Osteoblast (primary cell): ENCODE measurements around the gene GRIN3B. TPM values are rescaled to one million over a fixed set of nuclear protein-coding genes. Genes with fewer than 3 reads are reported as not detected.

Experiments
- DNase-seq: peaks from one replicate; pipeline ENCODE4 v3.0.0; 2011; ENCODE audit warnings: low spot score, mixed read lengths; ENCODE audit not compliant: insufficient read length; ENCODE audit errors: missing footprints
- H2AFZ ChIP-seq: 2 replicates; pipeline ENCODE4 v1.6.0; 2011; ENCODE audit warnings: mild to moderate bottlenecking, low read length
- H3K27ac ChIP-seq: 2 replicates; pipeline ENCODE4 v1.5.1; 2011; ENCODE audit warnings: mild to moderate bottlenecking, low read depth, low read length, moderate library complexity
- H3K27me3 ChIP-seq: 2 replicates; pipeline ENCODE4 v1.6.0; 2012; ENCODE audit warnings: mild to moderate bottlenecking, control low read depth, inconsistent platforms, low read length, moderate library complexity; ENCODE audit not compliant: insufficient read depth
- H3K36me3 ChIP-seq: 2 replicates; pipeline ENCODE4 v1.5.1; 2011; ENCODE audit warnings: mild to moderate bottlenecking, low read length, control low read depth, moderate library complexity; ENCODE audit not compliant: insufficient read depth
- H3K4me1 ChIP-seq: 2 replicates; pipeline ENCODE4 v1.5.1; 2011; ENCODE audit warnings: mild to moderate bottlenecking, low read length, control low read depth, moderate library complexity; ENCODE audit not compliant: insufficient read depth
- H3K4me2 ChIP-seq: 2 replicates; pipeline ENCODE4 v1.6.0; 2011; ENCODE audit warnings: mild to moderate bottlenecking, low read length; ENCODE audit not compliant: insufficient read depth
- H3K4me3 ChIP-seq: fragments of 200-600 bp; sonication (generic); 3 replicates; pipeline ENCODE4 v1.5.1; 2012; ENCODE audit warnings: mild to moderate bottlenecking, low read length, inconsistent platforms; ENCODE audit not compliant: insufficient read depth
- H3K79me2 ChIP-seq: 2 replicates; pipeline ENCODE4 v1.6.0; 2012; ENCODE audit warnings: mild to moderate bottlenecking, low read length, control low read depth, inconsistent platforms; ENCODE audit not compliant: insufficient read depth
- H3K9me3 ChIP-seq: 2 replicates; pipeline ENCODE4 v1.5.1; 2011; ENCODE audit warnings: low read depth, low read length, control low read depth
- H4K20me1 ChIP-seq: 2 replicates; pipeline ENCODE4 v1.6.0; 2012; ENCODE audit warnings: mild to moderate bottlenecking, low read length, control low read depth; ENCODE audit not compliant: insufficient read depth
- CTCF ChIP-seq: IDR thresholded peaks from 2 replicates; pipeline ENCODE4 v1.5.1; 2011; ENCODE audit warnings: mild to moderate bottlenecking, low read depth, low read length, moderate library complexity; ENCODE audit errors: extremely low read depth
- total RNA-seq: library from RNA; depleted of rRNA; stranded (reverse); fragments of >200 nt; gene quantifications from 2 replicates; pipeline ENCODE4 v1.2.3, GENCODE V29; 2012

The GRIN3B gene
- total RNA-seq, 1 donor: not detected

GRCh38 chr19:1045247-1045603 is 45.0 kb downstream of the GRIN3B start:
- Histone ChIP-seq H3K27ac (no peak overlapping the region), H2AFZ (no peak overlapping the region), H3K9me3 (no peaks in the 10 kb centered on the region), H3K4me1 (peaks cover 24% of the 10 kb centered on the region), H3K4me3 (no peak overlapping the region), H3K36me3 (no peaks in the 10 kb centered on the region), H3K27me3 (no peaks in the 10 kb centered on the region), H4K20me1 (no peaks in the 10 kb centered on the region), H3K79me2 (no peaks in the 10 kb centered on the region), H3K4me2 (no peak overlapping the region)
- no peak for TF ChIP-seq CTCF
- DNase-seq: peak; percentile 94

- Histone ChIP-seq H3K79me2 (no peaks in the 10 kb centered on the region), H3K27ac (no peak overlapping the region), H3K27me3 (no peaks in the 10 kb centered on the region), H3K36me3 (no peaks in the 10 kb centered on the region), H4K20me1 (no peaks in the 10 kb centered on the region), H3K4me2 (no peak overlapping the region), H2AFZ (no peak overlapping the region), H3K4me3 (no peak overlapping the region), H3K9me3 (no peaks in the 10 kb centered on the region), H3K4me1 (peaks cover 17% of the 10 kb centered on the region)
- DNase-seq: no peak
- no peak for TF ChIP-seq CTCF
These were observed 46.0 kb downstream of the GRIN3B start for GRCh38 chr19:1046117-1046626.

GRCh38 chr19:1046836-1047695 is 46.8 kb downstream of the GRIN3B start:
- H3K27ac ChIP-seq: no peak overlapping the region
- no peak for TF ChIP-seq CTCF

GRCh38 chr19:1047696-1048147 is 47.5 kb downstream of the GRIN3B start:
- H3K27ac ChIP-seq: no peak overlapping the region
- no peak for DNase-seq
- H3K4me1 ChIP-seq: peaks cover 3% of the 10 kb centered on the region
- H3K27me3 ChIP-seq: no peaks in the 10 kb centered on the region
- TF ChIP-seq CTCF: no peak
- H3K4me3 ChIP-seq: no peak overlapping the region
- H3K9me3 ChIP-seq: no peaks in the 10 kb centered on the region
- no peak overlapping the region for H2AFZ ChIP-seq
- H4K20me1 ChIP-seq: no peaks in the 10 kb centered on the region
- H3K79me2 ChIP-seq: no peaks in the 10 kb centered on the region
- no peaks in the 10 kb centered on the region for H3K36me3 ChIP-seq
- H3K4me2 ChIP-seq: no peak overlapping the region

More at GRCh38 chr19:1046836-1047695, 46.8 kb downstream of the GRIN3B start:
- H2AFZ ChIP-seq: no peak overlapping the region
- DNase-seq: no peak
- H3K4me2 ChIP-seq: no peak overlapping the region
- no peaks in the 10 kb centered on the region for H3K27me3 ChIP-seq
- no peaks in the 10 kb centered on the region for H3K36me3 ChIP-seq
- no peaks in the 10 kb centered on the region for H3K9me3 ChIP-seq
- H4K20me1 ChIP-seq: no peaks in the 10 kb centered on the region
- no peaks in the 10 kb centered on the region for H3K79me2 ChIP-seq
- H3K4me3 ChIP-seq: no peak overlapping the region
- H3K4me1 ChIP-seq: peaks cover 10% of the 10 kb centered on the region
